Measurements from ENCODE around the gene MSRB1. TPM values are rescaled to one million over a fixed set of nuclear protein-coding genes. Genes with fewer than 3 reads are reported as not detected.

The MSRB1 gene
- total RNA-seq, 1 donor from 2014 or later: 21.0 TPM

- no peak for DNase-seq (ENCODE audit: extremely low spot score, unreplicated experiment)
- H3K9me3 Mint-ChIP-seq (ENCODE audit: unreplicated experiment): no peaks in the 10 kb centered on the region
- no peak overlapping the region for H3K27ac Mint-ChIP-seq (ENCODE audit: unreplicated experiment)
- no peak overlapping the region for H3K4me3 Mint-ChIP-seq (ENCODE audit: unreplicated experiment)
- no peaks in the 10 kb centered on the region for H3K36me3 Mint-ChIP-seq (ENCODE audit: unreplicated experiment)
- no peak for TF ChIP-seq CTCF (IDR thresholded peaks at IDR 0.05)
- peaks cover 9% of the 10 kb centered on the region for H3K4me1 Mint-ChIP-seq (ENCODE audit: unreplicated experiment)
- peaks cover 28% of the 10 kb centered on the region for H3K27me3 Mint-ChIP-seq (ENCODE audit: unreplicated experiment)
These were observed 28.9 kb downstream of the MSRB1 start for GRCh38 chr16:1914084-1914608.

DNA sequence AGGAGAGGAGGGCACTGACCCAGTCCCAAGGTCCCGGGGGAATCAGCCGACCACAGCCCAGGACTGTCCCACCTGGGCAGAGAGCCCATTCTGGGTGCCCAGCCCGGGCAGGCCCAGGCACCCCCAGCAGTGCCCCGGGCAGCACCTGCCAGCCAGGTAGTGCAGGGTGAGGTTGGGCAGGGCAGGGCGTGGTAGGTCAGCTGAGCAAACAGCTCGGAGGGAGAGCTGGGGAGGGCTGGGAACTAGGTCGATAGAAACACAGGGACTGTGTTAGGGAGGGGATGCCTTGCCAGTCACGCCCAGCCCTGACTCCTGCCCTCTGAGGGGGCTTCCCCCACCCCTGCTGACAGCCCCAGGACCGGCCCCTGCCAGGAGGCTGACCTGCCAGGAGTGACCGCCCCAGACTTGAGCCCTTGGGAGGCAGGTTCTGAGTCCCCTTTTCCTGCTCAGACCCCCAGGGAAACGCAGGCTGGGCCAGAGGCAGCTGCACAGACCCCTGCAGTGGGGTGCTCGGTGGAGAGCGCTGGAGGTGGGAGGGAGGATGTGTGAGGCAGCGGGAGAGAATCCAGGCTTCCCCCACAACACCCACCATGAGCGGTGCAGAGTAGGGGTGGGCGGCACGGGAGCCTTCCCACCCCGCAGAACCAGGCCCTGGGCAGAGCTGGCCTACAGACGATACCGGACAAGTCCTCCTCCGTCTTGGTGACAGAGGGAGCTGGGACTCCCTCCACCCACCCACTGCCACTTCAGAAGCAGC, 29.5 kb downstream of the MSRB1 start:
- no peak for TF ChIP-seq CTCF (IDR thresholded peaks at IDR 0.05)
- Mint-ChIP-seq H3K4me3 (ENCODE audit: unreplicated experiment) (no peak overlapping the region), H3K36me3 (ENCODE audit: unreplicated experiment) (no peaks in the 10 kb centered on the region), H3K27ac (ENCODE audit: unreplicated experiment) (no peak overlapping the region), H3K27me3 (ENCODE audit: unreplicated experiment) (peaks cover 23% of the 10 kb centered on the region), H3K4me1 (ENCODE audit: unreplicated experiment) (peaks cover 12% of the 10 kb centered on the region), H3K9me3 (ENCODE audit: unreplicated experiment) (no peaks in the 10 kb centered on the region)
- DNase-seq (ENCODE audit: extremely low spot score, unreplicated experiment): no peak

- Mint-ChIP-seq H3K9me3 (ENCODE audit: unreplicated experiment) (no peaks in the 10 kb centered on the region), H3K27ac (ENCODE audit: unreplicated experiment) (no peak overlapping the region), H3K27me3 (ENCODE audit: unreplicated experiment) (peaks cover 23% of the 10 kb centered on the region), H3K4me3 (ENCODE audit: unreplicated experiment) (no peak overlapping the region), H3K36me3 (ENCODE audit: unreplicated experiment) (no peaks in the 10 kb centered on the region), H3K4me1 (ENCODE audit: unreplicated experiment) (peaks cover 12% of the 10 kb centered on the region)
- DNase-seq (ENCODE audit: extremely low spot score, unreplicated experiment): no peak
- TF ChIP-seq CTCF (IDR thresholded peaks at IDR 0.05): no peak
These were observed 30.8 kb downstream of the MSRB1 start for GRCh38 chr16:1912215-1912543.

GRCh38 chr16:1911467-1912214, 31.4 kb downstream of the MSRB1 start:
- no peaks in the 10 kb centered on the region for H3K36me3 Mint-ChIP-seq (ENCODE audit: unreplicated experiment)
- peaks cover 16% of the 10 kb centered on the region for H3K4me1 Mint-ChIP-seq (ENCODE audit: unreplicated experiment)
- no peak overlapping the region for H3K4me3 Mint-ChIP-seq (ENCODE audit: unreplicated experiment)
- no peak for DNase-seq (ENCODE audit: extremely low spot score, unreplicated experiment)
- no peaks in the 10 kb centered on the region for H3K9me3 Mint-ChIP-seq (ENCODE audit: unreplicated experiment)
- H3K27me3 Mint-ChIP-seq (ENCODE audit: unreplicated experiment): peaks cover 17% of the 10 kb centered on the region
- H3K27ac Mint-ChIP-seq (ENCODE audit: unreplicated experiment): no peak overlapping the region
- TF ChIP-seq CTCF (IDR thresholded peaks at IDR 0.05): no peak

GRCh38 chr16:1909561-1910231, 33.3 kb downstream of the MSRB1 start:
- no peak for DNase-seq (ENCODE audit: extremely low spot score, unreplicated experiment)
- Mint-ChIP-seq H3K4me1 (ENCODE audit: unreplicated experiment) (peaks cover 21% of the 10 kb centered on the region), H3K36me3 (ENCODE audit: unreplicated experiment) (no peaks in the 10 kb centered on the region), H3K27ac (ENCODE audit: unreplicated experiment) (no peak overlapping the region), H3K27me3 (ENCODE audit: unreplicated experiment) (peaks cover 3% of the 10 kb centered on the region), H3K9me3 (ENCODE audit: unreplicated experiment) (no peaks in the 10 kb centered on the region), H3K4me3 (ENCODE audit: unreplicated experiment) (no peak overlapping the region)
- TF ChIP-seq CTCF (IDR thresholded peaks at IDR 0.05): no peak

All from osteocyte (in vitro differentiated cells).